CD4-positive, alpha-beta T cell (primary cell): ENCODE data around the gene PLCB1. TPM values are rescaled to one million over a fixed set of nuclear protein-coding genes. Genes with fewer than 3 reads are reported as not detected.

Experiments
- ATAC-seq: fragments of 200-7000 bp; cut with Tn5 transposase; one replicate; pipeline ENCODE4 v1.10.0; 2022; ENCODE audit warnings: mild to moderate bottlenecking; ENCODE audit not compliant: poor library complexity
- CTCF ChIA-PET: fragments of 350-600 bp; sonication (Branson Sonifier 250); formaldehyde crosslinking; loops from one replicate; lab custom pipeline; 2021; ENCODE audit warnings: antibody characterized with exemption, inconsistent platforms; lab: Charles Lee
- POLR2A ChIA-PET: fragments of 350-600 bp; sonication (Branson Sonifier 250); formaldehyde crosslinking; loops from one replicate; lab custom pipeline; 2021; ENCODE audit warnings: antibody characterized with exemption, inconsistent platforms; lab: Charles Lee
- DNase-seq, 14 experiments: peaks; one replicate each; pipeline ENCODE4 v3.0.0-alpha.2; 2013 to 2020; ENCODE audit warnings: mixed read lengths in 2 of 14
- H3K27ac ChIP-seq, 2 donors: one replicate each; pipeline versions ENCODE4 v1.5.1 to v1.7.0; 2013; ENCODE audit warnings: low read length in 2 of 2, low read depth in 1 of 2, mild to moderate bottlenecking in 1 of 2
- H3K27me3 ChIP-seq, 2 experiments: 1 replicate in 1 of 2; 2 replicates in 1 of 2; pipeline versions ENCODE4 v1.6.1 to v1.7.0; 2013; ENCODE audit warnings: low read length in 2 of 2, control low read depth in 1 of 2, mild to moderate bottlenecking in 1 of 2, moderate library complexity in 1 of 2; ENCODE audit not compliant: insufficient read depth in 2 of 2, control insufficient read depth in 1 of 2
- H3K36me3 ChIP-seq: one replicate; pipeline ENCODE4 v1.6.1; 2013; ENCODE audit warnings: low read length, control low read depth; ENCODE audit not compliant: insufficient read depth
- H3K4me1 ChIP-seq: one replicate; pipeline ENCODE4 v1.6.1; 2013; ENCODE audit warnings: low read length, control low read depth; ENCODE audit not compliant: insufficient read depth
- H3K4me3 ChIP-seq: one replicate; pipeline ENCODE4 v1.5.1; 2013; ENCODE audit warnings: mild to moderate bottlenecking, low read length, moderate library complexity
- H3K9me3 ChIP-seq, 2 experiments: 1 replicate in 1 of 2; 2 replicates in 1 of 2; pipeline versions ENCODE4 v1.6.1 to v1.7.0; 2013; ENCODE audit warnings: low read length in 2 of 2, mild to moderate bottlenecking in 2 of 2, control low read depth in 1 of 2, moderate library complexity in 1 of 2; ENCODE audit not compliant: control insufficient read depth in 1 of 2, insufficient read depth in 1 of 2
- H3K27ac Mint-ChIP-seq: one replicate; pipeline ENCODE4 v1.8.0; 2020; ENCODE audit warnings: mixed read lengths
- H3K27me3 Mint-ChIP-seq: one replicate; pipeline ENCODE4 v1.8.0; 2021; ENCODE audit warnings: mixed read lengths
- H3K36me3 Mint-ChIP-seq: one replicate; pipeline ENCODE4 v1.8.0; 2021; ENCODE audit warnings: low read depth, mixed read lengths
- H3K4me1 Mint-ChIP-seq: one replicate; pipeline ENCODE4 v1.8.0; 2021; ENCODE audit warnings: low read depth, mixed read lengths
- H3K4me3 Mint-ChIP-seq: one replicate; pipeline ENCODE4 v1.8.0; 2020; ENCODE audit warnings: mild to moderate bottlenecking, mixed read lengths
- H3K9me3 Mint-ChIP-seq: one replicate; pipeline ENCODE4 v1.8.0; 2020; ENCODE audit warnings: mixed read lengths
- intact Hi-C, 2 experiments: fragments of 100-400 bp; cut with DNase I in 1 of 2; cut with micrococcal nuclease in 1 of 2; formaldehyde crosslinking; loops; one replicate each; pipeline versions ENCODE4 v1.15.1 to v1.9.0; 2023 to 2025; cut with DNase I, micrococcal nuclease
- total RNA-seq, 174 experiments: library from RNA in 2 of 174; stranded (reverse) in 2 of 174; gene quantifications; one replicate each; pipeline ENCODE4 v1.2.3 and lab custom pipeline; 2021 to 2026
- TF ChIP-seq, protein P1 (sequence below): fragments of 200-600 bp; IDR thresholded peaks from one replicate; pipeline ENCODE4 v1.8.0; 2022; ENCODE audit warnings: antibody characterized with exemption, mild to moderate bottlenecking

PLCB1 gene
- total RNA-seq, 2 experiments from 2014 or later = 3.8 to 5.6 TPM

DNA sequence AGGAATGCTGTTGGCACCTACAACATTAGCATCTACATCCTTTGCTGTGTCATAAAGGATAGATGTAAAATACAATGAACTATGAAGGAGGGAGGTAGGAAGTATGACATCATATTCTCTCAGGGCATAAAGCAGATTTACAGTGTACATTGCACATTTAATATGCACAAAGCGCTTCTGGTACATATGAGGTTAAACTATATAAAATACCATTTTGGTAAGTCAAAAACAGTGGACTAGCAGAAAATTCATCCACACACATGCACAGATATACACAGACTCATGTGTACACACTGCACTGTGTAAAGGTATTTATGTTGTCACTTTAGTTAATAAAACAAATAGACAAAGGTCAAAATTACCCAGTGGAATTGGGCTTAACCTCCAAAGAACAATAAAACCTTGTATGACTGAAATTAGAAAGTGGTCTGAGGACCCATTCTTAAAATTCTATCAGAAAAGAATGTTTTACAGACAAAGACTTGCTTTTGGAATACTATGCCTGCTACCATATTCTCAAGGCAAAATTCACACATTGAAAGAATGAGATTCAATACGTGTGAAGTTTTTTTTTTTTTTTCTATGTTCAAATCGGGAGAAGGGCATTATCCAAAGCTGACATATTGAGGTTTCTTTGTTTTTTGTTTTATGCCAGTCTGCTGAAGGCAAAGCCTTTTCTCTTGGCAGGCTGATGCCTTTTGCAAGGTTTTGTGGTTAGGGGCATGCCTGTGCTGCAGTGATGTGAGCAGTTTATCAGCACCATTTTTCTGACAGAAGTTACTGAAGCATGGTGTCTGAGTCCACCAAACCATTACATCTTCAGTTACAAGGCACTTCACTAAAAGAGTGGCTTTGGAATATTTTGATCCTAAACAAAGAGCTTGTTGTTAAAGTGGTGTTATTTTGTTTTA lies 199.0 kb downstream of the PLCB1 start:
- DNase-seq (no peak), ATAC-seq (no peak)
- no peak overlapping the region for H3K4me3 ChIP-seq
- no peaks in the 10 kb centered on the region for H3K4me1 ChIP-seq
- no peaks in the 10 kb centered on the region for H3K27me3 Mint-ChIP-seq
- no peaks in the 10 kb centered on the region for H3K9me3 Mint-ChIP-seq
- no peaks in the 10 kb centered on the region for H3K9me3 ChIP-seq
- intact Hi-C loops = no loop called here
- H3K36me3 ChIP-seq = no peaks in the 10 kb centered on the region
- H3K27ac ChIP-seq = no peak overlapping the region
- POLR2A ChIA-PET = no interaction called here
- no peak overlapping the region for H3K27ac Mint-ChIP-seq
- CTCF ChIA-PET = no interaction called here
- TF ChIP-seq, protein P1, sequence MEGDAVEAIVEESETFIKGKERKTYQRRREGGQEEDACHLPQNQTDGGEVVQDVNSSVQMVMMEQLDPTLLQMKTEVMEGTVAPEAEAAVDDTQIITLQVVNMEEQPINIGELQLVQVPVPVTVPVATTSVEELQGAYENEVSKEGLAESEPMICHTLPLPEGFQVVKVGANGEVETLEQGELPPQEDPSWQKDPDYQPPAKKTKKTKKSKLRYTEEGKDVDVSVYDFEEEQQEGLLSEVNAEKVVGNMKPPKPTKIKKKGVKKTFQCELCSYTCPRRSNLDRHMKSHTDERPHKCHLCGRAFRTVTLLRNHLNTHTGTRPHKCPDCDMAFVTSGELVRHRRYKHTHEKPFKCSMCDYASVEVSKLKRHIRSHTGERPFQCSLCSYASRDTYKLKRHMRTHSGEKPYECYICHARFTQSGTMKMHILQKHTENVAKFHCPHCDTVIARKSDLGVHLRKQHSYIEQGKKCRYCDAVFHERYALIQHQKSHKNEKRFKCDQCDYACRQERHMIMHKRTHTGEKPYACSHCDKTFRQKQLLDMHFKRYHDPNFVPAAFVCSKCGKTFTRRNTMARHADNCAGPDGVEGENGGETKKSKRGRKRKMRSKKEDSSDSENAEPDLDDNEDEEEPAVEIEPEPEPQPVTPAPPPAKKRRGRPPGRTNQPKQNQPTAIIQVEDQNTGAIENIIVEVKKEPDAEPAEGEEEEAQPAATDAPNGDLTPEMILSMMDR = no peak
- no peaks in the 10 kb centered on the region for H3K36me3 Mint-ChIP-seq
- H3K27me3 ChIP-seq = no peaks in the 10 kb centered on the region
- no peaks in the 10 kb centered on the region for H3K4me1 Mint-ChIP-seq
- no peak overlapping the region for H3K4me3 Mint-ChIP-seq

DNA sequence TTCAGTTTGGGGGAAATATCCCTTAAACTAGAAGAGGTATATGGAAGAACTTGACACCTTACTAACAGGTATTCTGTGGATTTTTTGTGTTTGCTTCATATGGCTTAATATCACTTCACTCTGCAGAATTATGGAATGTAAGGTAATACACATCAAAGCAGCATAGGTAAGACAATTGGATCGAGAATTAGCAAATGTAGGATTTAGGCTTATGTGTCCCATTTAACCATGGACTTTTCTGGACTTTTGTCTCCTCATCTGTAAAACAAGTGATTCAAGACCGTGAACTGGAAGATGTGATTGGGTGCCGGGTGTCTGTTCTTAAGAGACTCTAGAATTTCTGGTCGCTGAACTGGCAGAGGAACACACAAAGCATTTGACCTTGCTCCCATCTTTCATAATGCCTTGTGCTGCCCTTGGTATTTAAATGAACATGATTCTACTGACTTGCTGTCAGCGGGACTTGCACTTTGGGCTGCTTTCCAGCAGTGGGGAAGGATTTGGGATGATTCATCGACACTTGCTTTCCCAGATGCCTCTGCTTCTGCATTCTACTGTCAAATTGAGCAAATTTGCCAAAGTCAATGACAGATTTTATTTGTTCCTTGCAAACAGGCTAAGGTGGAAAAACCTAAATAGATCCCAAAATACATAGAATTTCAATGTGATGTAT lies 199.8 kb downstream of the PLCB1 start:
- TF ChIP-seq, protein P1 = no peak
- no peak overlapping the region for H3K4me3 Mint-ChIP-seq
- POLR2A ChIA-PET = no interaction called here

DNA sequence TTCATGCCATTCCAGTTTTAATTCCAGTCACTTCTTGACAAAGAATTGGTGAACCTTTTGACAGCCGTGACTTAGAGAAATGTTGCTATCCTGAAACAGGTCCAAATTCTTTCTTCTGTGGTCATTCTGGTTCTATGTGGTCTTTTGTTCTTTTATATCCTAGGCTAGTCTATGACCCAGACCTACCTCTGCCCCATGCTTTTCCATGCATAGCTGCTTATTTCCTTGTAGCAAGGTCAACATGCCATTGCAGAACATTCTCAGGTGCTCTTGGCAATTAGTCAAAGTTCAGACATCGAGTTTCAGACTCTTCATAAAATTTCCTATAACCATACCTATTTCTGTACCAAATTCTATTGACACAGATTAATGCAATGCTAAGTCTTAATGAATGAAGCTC lies 202.6 kb downstream of the PLCB1 start:
- TF ChIP-seq, protein P1 = no peak

More for the DNA sequence above, 199.8 kb downstream of the PLCB1 start:
- DNase-seq (no peak), ATAC-seq (no peak)
- CTCF ChIA-PET = no interaction called here
- Mint-ChIP-seq H3K36me3 (no peaks in the 10 kb centered on the region), H3K27ac (no peak overlapping the region), H3K27me3 (no peaks in the 10 kb centered on the region), H3K4me1 (no peaks in the 10 kb centered on the region), H3K9me3 (no peaks in the 10 kb centered on the region)
- no peaks in the 10 kb centered on the region for H3K9me3 ChIP-seq
- H3K27ac ChIP-seq = no peak overlapping the region
- no peaks in the 10 kb centered on the region for H3K36me3 ChIP-seq
- intact Hi-C loops = no loop called here
- H3K27me3 ChIP-seq = no peaks in the 10 kb centered on the region
- H3K4me3 ChIP-seq = no peak overlapping the region
- H3K4me1 ChIP-seq = no peaks in the 10 kb centered on the region

More for the DNA sequence above, 202.6 kb downstream of the PLCB1 start:
- intact Hi-C loops = no loop called here
- no peak for DNase-seq
- ChIA-PET CTCF (no interaction called here), POLR2A (no interaction called here)
- Histone ChIP-seq H3K4me1 (no peaks in the 10 kb centered on the region), H3K27ac (no peak overlapping the region), H3K36me3 (no peaks in the 10 kb centered on the region), H3K27me3 (no peaks in the 10 kb centered on the region), H3K9me3 (no peaks in the 10 kb centered on the region), H3K4me3 (no peak overlapping the region)
- no peak overlapping the region for H3K4me3 Mint-ChIP-seq
- H3K4me1 Mint-ChIP-seq = no peaks in the 10 kb centered on the region
- H3K36me3 Mint-ChIP-seq = no peaks in the 10 kb centered on the region
- no peaks in the 10 kb centered on the region for H3K9me3 Mint-ChIP-seq
- H3K27ac Mint-ChIP-seq = no peak overlapping the region
- H3K27me3 Mint-ChIP-seq = no peaks in the 10 kb centered on the region
- ATAC-seq = no peak
